GM18505 (cell line): ENCODE results near the gene BEND6.
A peak's percentile ranks its signal among the peaks of the same experiment; 100 is the strongest.
"Not testable (repeated sequence)": the region's sequence is repeated elsewhere in the genome, so short reads cannot be mapped to it uniquely, and the experiment has no call there.

Source experiments
- ATAC-seq: cut with Tn5 transposase; IDR thresholded peaks from one replicate; pipeline ENCODE4 v1.9.1; 2021; ENCODE audit not compliant: unreplicated experiment
- POLR2A ChIP-seq: IDR thresholded peaks from 4 replicates; pipeline ENCODE4 v1.6.1; 2011; ENCODE audit warnings: borderline replicate concordance; ENCODE audit not compliant: insufficient read depth, insufficient read length; ENCODE audit errors: extremely low read depth

Gene BEND6

GRCh38 chr6:57038906-57039305 lies 84.0 kb downstream of the BEND6 start:
- ATAC-seq = no peak
- no peak for TF ChIP-seq POLR2A

DNA sequence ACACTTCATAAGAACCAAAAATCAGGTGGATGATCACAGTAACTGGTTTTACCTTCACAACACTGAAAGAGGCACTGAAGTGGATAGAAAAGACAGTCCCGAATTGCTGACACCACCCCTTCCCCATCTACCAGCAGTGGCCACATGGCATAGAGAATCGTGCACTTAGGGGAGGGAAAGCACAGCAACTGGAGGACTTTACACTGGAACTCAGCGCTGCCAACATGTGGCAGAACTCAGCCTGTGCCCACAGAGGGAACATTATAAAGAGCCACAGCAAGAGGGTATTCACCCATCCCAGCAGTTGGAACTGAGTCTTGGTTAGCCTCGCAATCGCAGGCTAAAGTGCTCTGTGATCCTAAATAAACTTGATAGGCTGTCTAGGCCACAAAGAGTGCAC lies 85.1 kb downstream of the BEND6 start:
- no peak for ATAC-seq
- no peak for TF ChIP-seq POLR2A

- not testable (repeated sequence) for ATAC-seq
These were observed 89.2 kb downstream of the BEND6 start for GRCh38 chr6:57044061-57044460.

DNA sequence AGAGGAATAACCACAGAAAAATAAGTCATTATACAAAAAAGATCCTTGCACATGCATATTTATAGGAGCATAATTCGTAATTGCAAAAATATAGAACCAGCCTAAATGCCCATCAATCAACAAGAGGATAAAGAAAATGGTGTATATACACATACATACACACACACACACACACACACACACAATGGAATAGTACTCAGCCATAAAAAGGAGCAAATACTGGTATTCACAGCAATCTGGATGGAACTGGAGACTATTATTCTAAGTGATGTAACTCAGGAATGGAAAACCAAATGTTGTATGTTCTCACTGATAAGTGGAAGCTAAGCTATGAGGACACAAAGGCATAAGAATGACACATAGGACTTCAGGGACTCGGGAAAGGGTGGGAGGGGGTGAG lies 89.7 kb downstream of the BEND6 start:
- no peak for ATAC-seq
- no peak for TF ChIP-seq POLR2A

DNA sequence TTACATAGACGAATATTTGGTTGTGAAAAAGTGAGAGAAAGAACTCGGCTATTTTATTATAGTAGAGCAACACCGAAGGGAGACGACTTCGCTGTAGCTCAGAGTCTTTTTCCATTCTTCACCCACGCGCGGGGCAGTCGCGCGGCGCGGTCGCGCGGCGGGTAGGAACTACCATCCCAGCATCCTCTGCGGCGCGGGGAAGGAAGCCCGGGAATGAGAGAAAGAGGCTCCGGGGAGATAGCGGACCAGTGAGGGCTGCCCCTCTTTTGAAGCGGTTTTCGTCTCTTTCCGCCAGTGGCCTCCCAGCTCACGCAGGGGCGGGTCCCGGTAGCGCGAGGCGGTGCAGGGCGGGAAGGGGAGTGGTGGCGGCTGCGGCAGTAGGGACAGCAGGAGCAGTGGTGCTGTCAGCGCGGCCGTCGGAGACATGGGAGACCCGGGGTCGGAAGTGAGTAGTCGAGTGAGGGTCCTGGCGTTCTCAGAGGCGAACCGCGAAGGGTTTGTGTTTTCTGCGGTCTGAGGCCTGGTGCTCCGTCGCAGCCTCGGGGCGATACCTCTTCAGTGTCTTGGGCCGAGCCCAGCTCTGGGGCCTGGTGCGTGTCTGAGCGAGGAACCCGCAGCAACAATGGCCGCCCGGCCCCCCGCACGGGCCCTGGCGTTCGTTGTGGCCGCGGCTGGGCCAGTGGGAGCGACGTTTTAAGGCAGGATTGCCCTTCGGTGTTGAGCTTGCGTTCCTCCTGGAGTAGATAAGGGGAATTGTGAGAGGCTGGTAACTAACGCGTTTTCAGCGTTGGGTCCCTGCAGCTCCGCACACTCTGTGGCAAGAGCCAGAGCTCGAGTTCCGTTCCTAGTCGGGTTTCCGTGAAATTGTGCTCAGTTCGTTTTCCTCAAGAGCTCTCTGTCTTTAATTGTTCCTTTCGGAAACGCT lies 91.7 kb downstream of the BEND6 start, which contains the start of gene KIAA1586:
KIAA1586 (plus strand) TSS at position 362 of the 925 bp plus-strand sequence; CDS start at position 425, 63 bp downstream.
- ATAC-seq = peak; percentile 90
- peak; percentile 53 for TF ChIP-seq POLR2A

DNA sequence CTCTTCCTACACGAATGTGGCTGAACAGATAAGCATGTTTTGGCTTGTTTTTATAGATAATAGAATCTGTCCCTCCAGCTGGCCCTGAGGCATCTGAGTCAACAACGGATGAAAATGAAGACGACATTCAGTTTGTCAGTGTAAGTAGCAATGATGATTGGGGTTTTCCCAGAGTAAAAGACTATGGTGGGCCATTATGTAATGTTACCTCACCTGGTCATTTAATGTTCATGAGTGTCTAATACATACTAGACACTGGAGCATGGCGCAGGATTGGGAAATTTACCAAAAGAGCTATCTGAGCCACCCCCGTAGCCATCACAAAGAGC lies 92.3 kb downstream of the BEND6 start:
- peak; percentile 24 for ATAC-seq

DNA sequence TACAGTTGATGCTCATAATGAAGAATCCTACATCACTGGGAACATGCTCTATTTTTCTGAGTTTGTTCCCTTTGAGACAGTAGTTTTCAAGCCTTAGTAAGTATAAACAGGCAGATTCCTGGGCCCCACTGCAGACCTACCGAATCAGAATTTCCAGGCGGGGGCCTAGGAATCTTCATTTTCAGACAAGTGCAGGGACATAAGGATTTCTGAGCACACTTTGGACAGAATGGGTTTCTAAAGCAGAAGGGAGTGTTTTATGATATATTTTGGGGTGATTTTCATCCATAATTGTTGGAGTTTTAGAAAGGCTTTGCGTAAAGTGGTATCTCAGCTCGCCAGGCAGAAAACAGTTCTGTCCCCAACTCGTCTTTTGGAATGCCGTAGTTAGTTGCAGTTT lies 93.0 kb downstream of the BEND6 start:
- not testable (repeated sequence) for ATAC-seq

GRCh38 chr6:57048577-57048976 lies 93.7 kb downstream of the BEND6 start:
- ATAC-seq = no peak
- TF ChIP-seq POLR2A = no peak

DNA sequence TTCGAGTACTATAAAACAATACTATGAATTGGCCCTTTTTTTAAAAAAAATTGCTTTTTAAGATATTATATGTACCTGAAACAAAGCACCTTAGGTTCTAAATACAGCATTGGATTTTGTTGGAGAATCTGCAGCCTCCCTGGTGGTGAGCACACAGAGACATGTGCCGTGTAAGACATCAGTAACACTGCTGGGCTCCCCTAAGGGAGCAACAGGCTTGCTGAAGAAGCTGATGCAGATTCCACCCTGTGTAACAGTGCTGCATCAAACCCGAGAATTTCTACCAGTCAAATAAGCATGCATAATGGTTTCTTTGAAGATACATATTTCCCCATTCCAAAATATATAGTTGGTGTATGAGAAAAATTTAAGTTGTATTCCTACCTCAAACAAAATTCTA lies 108.9 kb downstream of the BEND6 start:
- TF ChIP-seq POLR2A = no peak
- no peak for ATAC-seq

- no peak for ATAC-seq
- TF ChIP-seq POLR2A = no peak
These were observed 109.9 kb downstream of the BEND6 start for GRCh38 chr6:57064809-57065208.

- no peak for TF ChIP-seq POLR2A
- no peak for ATAC-seq
These were observed 113.2 kb downstream of the BEND6 start for GRCh38 chr6:57068061-57068460.

GRCh38 chr6:57069228-57069627 lies 114.3 kb downstream of the BEND6 start:
- no peak for ATAC-seq
- no peak for TF ChIP-seq POLR2A

GRCh38 chr6:57069920-57070331 lies 115.0 kb downstream of the BEND6 start:
- no peak for ATAC-seq
- no peak for TF ChIP-seq POLR2A

GRCh38 chr6:57072108-57072507 lies 117.2 kb downstream of the BEND6 start:
- no peak for TF ChIP-seq POLR2A
- ATAC-seq = no peak

- no peak for ATAC-seq
- TF ChIP-seq POLR2A = no peak
These were observed 119.5 kb downstream of the BEND6 start for GRCh38 chr6:57074383-57074782.

- ATAC-seq = no peak
- no peak for TF ChIP-seq POLR2A
These were observed 120.2 kb downstream of the BEND6 start for GRCh38 chr6:57075092-57075491.
